ENCODE results near the gene RRBP1. TPM values are rescaled to one million over a fixed set of nuclear protein-coding genes. Genes with fewer than 3 reads are reported as not detected.

The RRBP1 gene
- total RNA-seq, 3 donors from 2014 or later: 210 to 402 (median 377) TPM

DNA sequence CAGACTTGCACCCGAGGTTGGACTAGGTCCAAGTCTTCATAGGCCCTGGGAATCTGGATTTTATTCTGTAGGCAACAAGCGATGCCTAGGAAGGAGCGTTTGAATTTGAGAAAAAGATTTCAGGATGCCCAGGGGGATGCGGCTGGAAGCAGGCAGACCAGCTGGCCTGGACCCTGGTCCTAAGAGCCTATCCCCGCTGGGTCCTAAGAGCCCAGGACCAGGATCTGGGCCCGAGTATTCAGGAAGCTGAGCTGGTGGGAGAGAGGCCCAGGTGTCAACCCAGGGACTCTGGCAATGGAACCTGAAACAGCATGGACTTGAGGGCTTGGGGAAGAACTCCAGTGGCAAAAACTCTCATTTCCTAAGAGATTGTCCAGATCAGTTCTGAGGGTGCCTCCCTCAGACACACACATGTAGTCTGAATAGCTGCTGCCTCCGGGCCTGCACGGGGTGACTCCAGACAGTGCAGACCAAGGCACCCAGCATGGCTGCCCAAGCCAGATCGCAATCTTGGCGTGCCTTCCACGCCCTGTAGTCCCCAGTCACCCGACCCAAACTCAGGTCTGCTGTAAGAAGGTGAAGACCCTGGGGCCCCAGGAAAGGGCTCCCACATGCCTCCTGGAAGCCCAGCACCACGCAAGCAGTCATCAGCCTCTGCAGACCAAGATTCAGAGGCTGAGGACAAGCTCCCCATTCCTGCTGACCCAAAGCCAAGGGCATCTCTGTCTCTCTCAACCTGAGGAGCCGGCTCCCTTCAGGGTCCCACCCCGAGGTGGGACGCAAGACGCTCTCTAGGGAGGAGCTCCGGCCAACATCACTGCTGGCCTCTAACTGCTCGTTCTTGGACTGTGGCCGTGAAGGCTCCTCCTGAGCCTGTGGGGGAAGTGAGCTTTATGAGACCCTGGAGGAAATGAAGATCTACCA is 34.4 kb downstream of the RRBP1 start:
- H3K36me3 ChIP-seq (ENCODE audit: low read depth): no peaks in the 10 kb centered on the region
- H3K4me1 ChIP-seq (ENCODE audit: low read depth): peaks cover 70% of the 10 kb centered on the region
- DNase-seq (peak in 2 of 3 donors; percentile 26 to 37), ATAC-seq (no peak)
- H3K4me3 ChIP-seq: no peak overlapping the region
- H3K9me3 ChIP-seq: no peaks in the 10 kb centered on the region
- intact Hi-C loops (cut with DNase I, micrococcal nuclease): no loop called here
- TF ChIP-seq, protein P1, sequence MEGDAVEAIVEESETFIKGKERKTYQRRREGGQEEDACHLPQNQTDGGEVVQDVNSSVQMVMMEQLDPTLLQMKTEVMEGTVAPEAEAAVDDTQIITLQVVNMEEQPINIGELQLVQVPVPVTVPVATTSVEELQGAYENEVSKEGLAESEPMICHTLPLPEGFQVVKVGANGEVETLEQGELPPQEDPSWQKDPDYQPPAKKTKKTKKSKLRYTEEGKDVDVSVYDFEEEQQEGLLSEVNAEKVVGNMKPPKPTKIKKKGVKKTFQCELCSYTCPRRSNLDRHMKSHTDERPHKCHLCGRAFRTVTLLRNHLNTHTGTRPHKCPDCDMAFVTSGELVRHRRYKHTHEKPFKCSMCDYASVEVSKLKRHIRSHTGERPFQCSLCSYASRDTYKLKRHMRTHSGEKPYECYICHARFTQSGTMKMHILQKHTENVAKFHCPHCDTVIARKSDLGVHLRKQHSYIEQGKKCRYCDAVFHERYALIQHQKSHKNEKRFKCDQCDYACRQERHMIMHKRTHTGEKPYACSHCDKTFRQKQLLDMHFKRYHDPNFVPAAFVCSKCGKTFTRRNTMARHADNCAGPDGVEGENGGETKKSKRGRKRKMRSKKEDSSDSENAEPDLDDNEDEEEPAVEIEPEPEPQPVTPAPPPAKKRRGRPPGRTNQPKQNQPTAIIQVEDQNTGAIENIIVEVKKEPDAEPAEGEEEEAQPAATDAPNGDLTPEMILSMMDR (IDR thresholded peaks at IDR 0.05): no peak

DNA sequence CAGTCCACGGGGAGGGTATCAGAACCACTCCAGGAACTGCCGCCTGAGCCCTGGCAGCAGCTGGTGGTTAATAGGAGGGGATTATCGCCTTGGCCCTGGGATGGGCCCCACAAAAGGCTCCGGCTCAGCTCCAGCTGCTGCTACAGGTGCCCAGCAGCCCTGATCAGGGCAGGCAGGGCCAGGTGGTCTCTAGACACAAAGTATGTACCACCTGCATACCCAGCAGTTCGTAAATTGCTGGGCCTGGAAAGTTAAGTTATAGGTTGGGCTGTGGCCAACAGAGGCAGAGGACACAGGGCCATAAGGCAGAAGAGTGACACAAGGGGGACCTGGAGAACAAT is 35.1 kb downstream of the RRBP1 start:
- H3K4me3 ChIP-seq: no peak overlapping the region
- H3K9me3 ChIP-seq: no peaks in the 10 kb centered on the region
- H3K4me1 ChIP-seq (ENCODE audit: low read depth): peaks cover 70% of the 10 kb centered on the region
- peak; percentile 16 for ATAC-seq
- intact Hi-C loops (cut with DNase I, micrococcal nuclease): no loop called here
- peak in 2 of 3 donors; percentile 28 to 47 for DNase-seq
- peaks cover 5% of the 10 kb centered on the region for H3K36me3 ChIP-seq (ENCODE audit: low read depth)
- TF ChIP-seq, protein P1 (IDR thresholded peaks at IDR 0.05): no peak

DNA sequence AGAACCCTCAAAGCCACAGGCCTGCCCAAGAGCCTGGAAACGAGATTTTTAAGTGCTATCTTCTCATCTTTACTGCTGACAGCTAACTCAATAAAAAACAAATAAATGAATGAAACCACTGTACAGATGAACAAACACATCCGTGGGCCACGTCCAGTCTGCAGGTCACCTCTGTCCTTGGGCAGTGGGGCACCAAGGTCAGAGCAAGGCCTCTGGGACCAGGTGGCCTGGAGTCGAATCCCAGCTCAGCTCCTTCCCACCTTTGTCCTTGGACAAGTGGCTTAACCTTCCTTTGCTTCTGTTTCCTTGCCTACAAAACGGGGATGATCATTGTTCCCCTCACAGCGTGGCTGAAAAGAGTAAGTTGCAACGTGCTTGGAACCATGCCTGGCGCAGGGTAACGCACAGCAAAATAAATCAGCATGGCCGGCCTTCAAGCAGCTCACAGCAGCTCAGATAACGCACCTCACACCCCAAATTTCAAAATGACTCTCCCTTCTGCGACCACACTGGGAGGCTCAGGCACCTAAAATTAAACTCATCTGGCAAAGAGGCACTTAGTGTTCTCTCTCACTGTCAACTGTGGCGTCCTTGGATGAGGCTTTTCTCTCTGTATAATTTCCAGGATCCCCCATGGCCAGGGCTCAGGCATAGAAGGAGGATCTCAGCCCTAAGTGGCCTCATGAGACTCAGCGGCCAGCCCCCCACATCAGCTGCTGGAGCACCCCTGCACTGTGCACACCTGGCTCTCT is 35.7 kb downstream of the RRBP1 start:
- H3K36me3 ChIP-seq (ENCODE audit: low read depth): peaks cover 10% of the 10 kb centered on the region
- TF ChIP-seq, protein P1 (IDR thresholded peaks at IDR 0.05): no peak
- no peaks in the 10 kb centered on the region for H3K9me3 ChIP-seq
- ATAC-seq (no peak), DNase-seq (peak in 2 of 3 donors; percentile 26 to 32)
- peaks cover 69% of the 10 kb centered on the region for H3K4me1 ChIP-seq (ENCODE audit: low read depth)
- intact Hi-C loops (cut with DNase I, micrococcal nuclease): no loop called here
- no peak overlapping the region for H3K4me3 ChIP-seq

DNA sequence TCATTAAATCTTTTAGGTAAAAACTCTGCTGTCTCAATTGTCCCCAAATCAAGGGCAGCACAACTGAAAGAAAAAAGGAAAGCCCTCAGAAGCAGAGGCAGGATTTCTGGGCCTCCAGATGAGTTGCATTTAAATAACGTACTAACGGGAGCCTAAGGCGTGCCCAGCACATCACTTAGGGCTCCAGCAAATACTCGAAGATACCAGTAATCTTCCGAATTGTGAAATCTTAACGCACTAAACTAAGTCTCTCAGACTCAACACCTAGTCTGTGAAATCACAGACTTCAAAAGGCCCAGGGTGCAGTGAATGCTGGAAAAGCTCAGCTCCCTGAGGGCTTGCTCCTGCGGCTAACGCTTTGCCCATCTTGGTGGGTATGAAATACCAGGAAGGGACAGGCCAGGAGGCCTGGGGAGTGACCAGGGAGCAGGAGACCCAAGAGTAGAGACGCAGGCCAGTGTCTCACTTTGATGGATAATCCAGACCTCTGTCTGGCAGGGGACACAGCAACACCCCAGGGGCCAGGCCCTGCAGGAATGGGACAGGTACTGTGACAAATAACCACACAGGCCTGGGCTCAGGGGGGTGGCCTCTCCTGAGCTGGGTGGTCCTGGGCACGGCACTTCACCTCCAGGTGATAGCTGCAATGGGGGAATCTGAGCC is 36.4 kb downstream of the RRBP1 start:
- Histone ChIP-seq H3K4me3 (no peak overlapping the region), H3K9me3 (no peaks in the 10 kb centered on the region), H3K4me1 (ENCODE audit: low read depth) (peaks cover 62% of the 10 kb centered on the region), H3K36me3 (ENCODE audit: low read depth) (peaks cover 13% of the 10 kb centered on the region)
- DNase-seq: peak in 2 of 3 donors; percentile 24 to 33
- intact Hi-C loops (cut with DNase I, micrococcal nuclease): no loop called here
- TF ChIP-seq, protein P1 (IDR thresholded peaks at IDR 0.05): no peak
- ATAC-seq: no peak

DNA sequence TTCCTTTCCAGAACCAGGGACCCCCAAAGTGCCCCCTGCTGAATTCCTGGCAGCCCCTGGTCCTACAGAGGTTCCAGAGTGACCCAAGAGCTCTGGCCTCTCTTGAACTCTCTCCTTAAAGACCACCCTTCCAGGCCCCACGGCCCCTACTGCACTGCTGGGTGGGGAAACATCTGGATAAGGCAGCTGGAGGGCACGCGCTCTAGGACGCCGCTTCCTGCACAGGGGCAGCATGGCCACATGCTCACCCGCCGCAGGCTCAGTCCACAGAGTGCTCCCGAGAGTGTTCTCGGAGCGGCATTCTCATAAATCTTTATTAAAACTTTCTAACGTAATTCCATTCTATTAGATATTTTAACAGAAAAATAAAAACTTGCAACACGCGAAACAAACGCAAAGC is 37.0 kb downstream of the RRBP1 start:
- Histone ChIP-seq H3K4me3 (no peak overlapping the region), H3K36me3 (ENCODE audit: low read depth) (peaks cover 13% of the 10 kb centered on the region), H3K9me3 (no peaks in the 10 kb centered on the region), H3K4me1 (ENCODE audit: low read depth) (peaks cover 56% of the 10 kb centered on the region)
- intact Hi-C loops (cut with DNase I, micrococcal nuclease): no loop called here
- TF ChIP-seq, protein P1 (IDR thresholded peaks at IDR 0.05): no peak
- ATAC-seq (no peak), DNase-seq (peak in 2 of 3 donors; percentile 27 to 42)

Measured in mucosa of descending colon (tissue), 3 donors.